GM12878 (cell line): ENCODE measurements around the gene KLHDC10. TPM values are rescaled to one million over a fixed set of nuclear protein-coding genes. Genes with fewer than 3 reads are reported as not detected.
"Not testable (repeated sequence)": the region's sequence is repeated elsewhere in the genome, so short reads cannot be mapped to it uniquely, and the experiment has no call there.

Source experiments
- ATAC-seq: fragments of 200-7000 bp; cut with Tn5 transposase; 3 replicates; pipeline ENCODE4 v1.9.1; 2020; ENCODE audit warnings: mild to moderate bottlenecking, moderate library complexity
- BruUV-seq: library from RNA; stranded (reverse); fragments of 400-500 nt; replicated peaks from 2 replicates; lab custom pipeline; 2021; lab: Mats Ljungman, UMichigan
- CTCF ChIA-PET: fragments of 300-600 bp; sonication (Branson Sonifier 250); formaldehyde crosslinking; extraction: SDS; loops from one replicate; lab custom pipeline; 2021; ENCODE audit warnings: inconsistent platforms; lab: Yijun Ruan, JAX
- POLR2A ChIA-PET: fragments of 350-600 bp; formaldehyde crosslinking; extraction: SDS; loops from one replicate; lab custom pipeline; 2021; ENCODE audit warnings: inconsistent platforms; lab: Charles Lee
- RAD21 ChIA-PET: fragments of 300-600 bp; sonication (Branson Sonifier 250); formaldehyde crosslinking; loops from one replicate; lab custom pipeline; 2023; ENCODE audit warnings: antibody characterized with exemption; ENCODE audit not compliant: unreplicated experiment; lab: Charles Lee
- SMC1A ChIA-PET: fragments of 300-600 bp; sonication (Branson Sonifier 250); formaldehyde crosslinking; loops from one replicate; lab custom pipeline; 2023; ENCODE audit not compliant: unreplicated experiment, uncharacterized antibody; lab: Charles Lee
- DNase-seq: peaks from one replicate; pipeline ENCODE4 v3.0.0-alpha.2; 2011; ENCODE audit warnings: low read depth, low spot score
- FAIRE-seq: peaks from 3 replicates; lab custom pipeline; 2011; peaks lifted over from hg19 to GRCh38; lab: Jason Lieb, UNC
- H2AFZ ChIP-seq: 2 replicates; pipeline ENCODE4 v1.6.0; 2011; ENCODE audit warnings: low read depth, low read length, control low read depth; ENCODE audit not compliant: control insufficient read depth
- H3K27ac ChIP-seq: 2 replicates; pipeline ENCODE4 v1.5.1; 2011; ENCODE audit warnings: control low read depth; ENCODE audit not compliant: control insufficient read depth, insufficient read depth
- H3K27me3 ChIP-seq, 2 experiments: replicated peaks in 1 of 2; 2 replicates each; pipeline versions ENCODE4 v1.6.0 to v1.6.1; 2011; ENCODE audit warnings: low read length in 1 of 2; ENCODE audit not compliant: control insufficient read depth in 2 of 2, insufficient read depth in 2 of 2
- H3K36me3 ChIP-seq, 2 experiments: 2 replicates each; pipeline ENCODE4 v1.5.1; 2011; ENCODE audit warnings: low read length in 1 of 2; ENCODE audit not compliant: control insufficient read depth in 2 of 2, insufficient read depth in 2 of 2
- H3K4me1 ChIP-seq: 2 replicates; pipeline ENCODE4 v1.6.1; 2011; ENCODE audit warnings: mild to moderate bottlenecking, low read length, moderate library complexity, mixed read lengths; ENCODE audit not compliant: control insufficient read depth, insufficient read depth
- H3K4me2 ChIP-seq: 2 replicates; pipeline ENCODE4 v1.6.0; 2011; ENCODE audit warnings: control low read depth; ENCODE audit not compliant: control insufficient read depth, insufficient read depth
- H3K4me3 ChIP-seq: fragments of 200-600 bp; sonication (generic); 2 replicates; pipeline ENCODE4 v1.5.1; 2016
- H3K79me2 ChIP-seq: 2 replicates; pipeline ENCODE4 v1.6.0; 2011; ENCODE audit warnings: low read length; ENCODE audit not compliant: control insufficient read depth, insufficient read depth
- H3K9ac ChIP-seq: 2 replicates; pipeline ENCODE4 v1.8.0; 2011; ENCODE audit warnings: low read length, control low read depth, mixed read lengths; ENCODE audit not compliant: control insufficient read depth, insufficient read depth
- H3K9me3 ChIP-seq: replicated peaks from 3 replicates; pipeline ENCODE4 v1.5.1; 2011; ENCODE audit warnings: mild to moderate bottlenecking, low read length; ENCODE audit not compliant: control insufficient read depth, insufficient read depth
- H4K20me1 ChIP-seq: 2 replicates; pipeline ENCODE4 v1.6.0; 2011; ENCODE audit not compliant: control insufficient read depth, insufficient read depth
- LARP7 ChIP-seq: fragments of 450-650 bp; IDR thresholded peaks from 2 replicates; pipeline ENCODE4 v1.6.1; 2017; ENCODE audit warnings: mild to moderate bottlenecking
- NR2C1 ChIP-seq: fragments of 450-650 bp; IDR thresholded peaks from 2 replicates; pipeline ENCODE4 v1.6.1; 2017; ENCODE audit warnings: antibody characterized with exemption, mild to moderate bottlenecking, moderate library complexity
- NR2F1 ChIP-seq: fragments of 450-650 bp; conservative IDR thresholded peaks from 2 replicates; pipeline ENCODE4 v1.6.1; 2017; ENCODE audit warnings: mild to moderate bottlenecking
- PAX8 ChIP-seq: fragments of 450-650 bp; IDR thresholded peaks from 2 replicates; pipeline ENCODE4 v1.6.1; 2017; ENCODE audit warnings: mild to moderate bottlenecking, moderate library complexity
- POLR2A ChIP-seq: IDR thresholded peaks from 2 replicates; pipeline ENCODE4 v1.6.1; 2011; ENCODE audit warnings: low read depth, mild to moderate bottlenecking, low read length
- POU2F2 ChIP-seq: IDR thresholded peaks from 3 replicates; pipeline ENCODE4 v1.6.1; 2011; ENCODE audit warnings: low read depth, mild to moderate bottlenecking, low read length, borderline replicate concordance
- SMC3 ChIP-seq: IDR thresholded peaks from 2 replicates; pipeline ENCODE4 v1.6.1; 2011; ENCODE audit warnings: low read length, improper control_type of control experiment, borderline replicate concordance
- ZNF24 ChIP-seq: fragments of 450-650 bp; IDR thresholded peaks from 2 replicates; pipeline ENCODE4 v1.6.1; 2017; ENCODE audit warnings: antibody characterized with exemption, mild to moderate bottlenecking
- WGBS: methylation state at CpG from one replicate; pipeline ENCODE4 v1.1.6; 2016; ENCODE audit warnings: low lambda C conversion rate; ENCODE audit not compliant: insufficient replicate concordance, insufficient coverage; ENCODE audit errors: missing lambda C conversion rate; 5-methylcytosine and 5-hydroxymethylcytosine counted together
- in situ Hi-C: fragments of 300-500 bp; cut with MboI; formaldehyde crosslinking; loops from 9 replicates; pipeline ENCODE4 v1.14.3; 2018; ENCODE audit warnings: mixed read lengths
- intact Hi-C: fragments of 100-400 bp; cut with micrococcal nuclease; formaldehyde crosslinking; loops from one replicate; pipeline ENCODE4 v1.14.2; 2022; ENCODE audit not compliant: unreplicated experiment
- polyA plus RNA-seq, 11 experiments: library from polyadenylated mRNA; depleted of rRNA in 4 of 11; unstranded in 6 of 11; stranded (reverse) in 5 of 11; fragments of >200 nt; fragmentation: Nextera tagmentation in 4 of 11; fragmentation: Illumina TruSeq in 1 of 11; extraction: Ambion mirVana in 4 of 11; extraction: Trizol in 1 of 11; gene quantifications; 1 replicate in 1 of 11; 2 replicates in 10 of 11; pipeline versions ENCODE4 v1.2.1 to v1.2.3, GENCODE V29; 2011 to 2016; ENCODE audit warnings: inconsistent platforms in 2 of 11, missing spikeins in 2 of 11, low read depth in 1 of 11
- total RNA-seq, 4 experiments: library from RNA; depleted of rRNA in 3 of 4; stranded (reverse); fragments of >200 nt in 3 of 4; fragmentation: Illumina TruSeq in 1 of 4; extraction: Trizol in 1 of 4; gene quantifications; 2 replicates each; pipeline versions ENCODE4 v1.2.1 to v1.2.3, GENCODE V29; 2013 to 2021
- TF ChIP-seq, protein P1 (sequence below): fragments of 450-650 bp; conservative IDR thresholded peaks from 2 replicates; pipeline ENCODE4 v1.6.1; 2017; ENCODE audit warnings: mild to moderate bottlenecking, moderate library complexity
- TF ChIP-seq, protein P2 (sequence below): IDR thresholded peaks from 2 replicates; pipeline ENCODE4 v1.6.1; 2011; ENCODE audit warnings: low read depth, low read length, improper control_type of control experiment, borderline replicate concordance

KLHDC10 gene
- total and polyA plus RNA-seq, 10 of the 15 experiments (the other 5 are each of a cell fraction or from before 2014, with no cell fraction given): 2.9 to 20.6 (median 9.4) TPM

DNA sequence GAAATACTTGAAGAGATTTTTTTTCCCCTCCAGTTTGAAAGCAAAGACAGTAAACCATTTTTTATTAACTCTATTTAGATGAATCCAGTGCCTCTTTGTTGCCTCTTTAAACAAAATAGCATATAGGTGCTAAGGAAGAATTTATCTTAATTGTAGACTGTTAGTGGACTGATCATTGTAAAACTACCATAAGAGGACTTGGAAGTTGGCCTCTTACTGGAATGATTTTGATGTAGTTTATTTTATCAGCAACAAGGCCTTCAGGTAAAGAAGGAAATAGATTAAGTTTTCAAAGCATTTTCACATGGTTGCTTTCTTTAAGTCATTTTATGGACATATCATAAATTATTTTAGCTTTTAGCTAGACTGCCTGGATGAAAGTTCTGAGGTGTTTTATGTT is 53.2 kb downstream of the KLHDC10 start (continued):
- TF ChIP-seq, protein P1, sequence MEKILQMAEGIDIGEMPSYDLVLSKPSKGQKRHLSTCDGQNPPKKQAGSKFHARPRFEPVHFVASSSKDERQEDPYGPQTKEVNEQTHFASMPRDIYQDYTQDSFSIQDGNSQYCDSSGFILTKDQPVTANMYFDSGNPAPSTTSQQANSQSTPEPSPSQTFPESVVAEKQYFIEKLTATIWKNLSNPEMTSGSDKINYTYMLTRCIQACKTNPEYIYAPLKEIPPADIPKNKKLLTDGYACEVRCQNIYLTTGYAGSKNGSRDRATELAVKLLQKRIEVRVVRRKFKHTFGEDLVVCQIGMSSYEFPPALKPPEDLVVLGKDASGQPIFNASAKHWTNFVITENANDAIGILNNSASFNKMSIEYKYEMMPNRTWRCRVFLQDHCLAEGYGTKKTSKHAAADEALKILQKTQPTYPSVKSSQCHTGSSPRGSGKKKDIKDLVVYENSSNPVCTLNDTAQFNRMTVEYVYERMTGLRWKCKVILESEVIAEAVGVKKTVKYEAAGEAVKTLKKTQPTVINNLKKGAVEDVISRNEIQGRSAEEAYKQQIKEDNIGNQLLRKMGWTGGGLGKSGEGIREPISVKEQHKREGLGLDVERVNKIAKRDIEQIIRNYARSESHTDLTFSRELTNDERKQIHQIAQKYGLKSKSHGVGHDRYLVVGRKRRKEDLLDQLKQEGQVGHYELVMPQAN: no peak
- TF ChIP-seq NR2C1: no peak
- TF ChIP-seq LARP7: no peak
- no peak for TF ChIP-seq NR2F1

GRCh38 chr7:130124711-130125110 is 54.4 kb downstream of the KLHDC10 start:
- no TSS peak for BruUV-seq
- Histone ChIP-seq H3K27me3 (no peaks in the 10 kb centered on the region), H4K20me1 (no peaks in the 10 kb centered on the region), H3K4me1 (0 out of 2 replicates have a peak, but pooled peaks cover 2% of the 10 kb centered on the region), H3K9me3 (no peaks in the 10 kb centered on the region), H3K9ac (no peak overlapping the region), H3K4me3 (no peak overlapping the region), H3K27ac (no peak overlapping the region), H3K4me2 (no peak overlapping the region), H3K36me3 (peaks cover 2 to 14% of the 10 kb centered on the region in 2 experiments)
- CTCF ChIA-PET: interaction anchor here (0.6 to 1.2 kb wide), 2 partner anchors 258 to 633 kb away, joined by 3 read pairs; no protein-coding TSS in a partner anchor
- SMC1A ChIA-PET: interaction anchor here (0.7 to 1.0 kb wide), 2 partner anchors 13 to 15 kb away, joined by 3 to 4 read pairs; no protein-coding TSS in a partner anchor
- in situ Hi-C loops (no loop called here), intact Hi-C loops (no loop called here)
- RAD21 ChIA-PET: no interaction called here
- 95% methylated on average over 2 of the region's 2 CpGs for WGBS
- FAIRE-seq (no peak), DNase-seq (no peak)
- POLR2A ChIA-PET: no interaction called here
- TF ChIP-seq POU2F2: no peak
- TF ChIP-seq POLR2A: no peak
- TF ChIP-seq PAX8: no peak
- TF ChIP-seq, protein P2, sequence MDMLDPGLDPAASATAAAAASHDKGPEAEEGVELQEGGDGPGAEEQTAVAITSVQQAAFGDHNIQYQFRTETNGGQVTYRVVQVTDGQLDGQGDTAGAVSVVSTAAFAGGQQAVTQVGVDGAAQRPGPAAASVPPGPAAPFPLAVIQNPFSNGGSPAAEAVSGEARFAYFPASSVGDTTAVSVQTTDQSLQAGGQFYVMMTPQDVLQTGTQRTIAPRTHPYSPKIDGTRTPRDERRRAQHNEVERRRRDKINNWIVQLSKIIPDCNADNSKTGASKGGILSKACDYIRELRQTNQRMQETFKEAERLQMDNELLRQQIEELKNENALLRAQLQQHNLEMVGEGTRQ: no peak
- TF ChIP-seq ZNF24: no peak
- TF ChIP-seq SMC3: no peak
- TF ChIP-seq, all 136 proteins: peak for 0
- ATAC-seq: no peak
- no peak overlapping the region for H2AFZ ChIP-seq
- H3K79me2 ChIP-seq: no peaks in the 10 kb centered on the region

DNA sequence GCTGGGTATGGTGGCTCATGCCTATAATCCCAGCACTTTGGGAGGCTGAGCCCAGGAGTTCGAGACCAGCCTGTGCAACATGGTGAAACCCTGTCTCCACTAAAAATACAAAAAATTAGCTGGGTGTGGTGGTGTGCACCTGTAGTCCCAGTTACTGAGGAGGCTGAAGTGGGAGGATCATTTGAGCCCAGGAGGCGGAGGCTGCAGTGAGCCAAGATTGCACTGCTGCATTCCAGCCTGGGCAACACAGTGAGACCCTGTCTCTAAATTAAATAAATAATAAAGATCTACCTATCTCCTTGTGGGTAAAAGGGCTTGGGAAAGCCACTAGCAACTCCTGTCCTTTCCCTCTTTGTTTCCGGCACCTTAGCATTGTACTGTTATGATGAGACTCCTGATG is 56.5 kb downstream of the KLHDC10 start:
- H3K27me3 ChIP-seq, in situ Hi-C loops, H3K9me3 ChIP-seq, RAD21 ChIA-PET, CTCF ChIA-PET, intact Hi-C loops, H3K27ac ChIP-seq, SMC1A ChIA-PET, H3K79me2 ChIP-seq, H2AFZ ChIP-seq, H3K9ac ChIP-seq, H4K20me1 ChIP-seq, ATAC-seq, FAIRE-seq, DNase-seq, H3K4me1 ChIP-seq, POLR2A ChIA-PET, BruUV-seq, H3K4me2 ChIP-seq, H3K4me3 ChIP-seq: not testable (repeated sequence)
- WGBS: 90% methylated on average over 3 of the region's 3 CpGs
- H3K36me3 ChIP-seq: peaks cover 2 to 20% of the 10 kb centered on the region in 2 experiments
